Mucosa of descending colon (tissue), 3 donors: Measurements from ENCODE around the gene SPTB. TPM values are rescaled to one million over a fixed set of nuclear protein-coding genes. Genes with fewer than 3 reads are reported as not detected.

ENCODE experiments used
- ATAC-seq: fragments of 200-7000 bp; cut with Tn5 transposase; one replicate; pipeline ENCODE4 v1.9.1; 2020; ENCODE audit warnings: mild to moderate bottlenecking, moderate library complexity
- DNase-seq, 3 donors: peaks; one replicate each; pipeline ENCODE4 v3.0.0-alpha.2; 2020
- H3K36me3 ChIP-seq: fragments of 200-600 bp; one replicate; pipeline ENCODE4 v1.8.0; 2021; ENCODE audit warnings: low read depth, mild to moderate bottlenecking
- H3K4me1 ChIP-seq: fragments of 200-600 bp; one replicate; pipeline ENCODE4 v1.8.0; 2021; ENCODE audit warnings: low read depth, mild to moderate bottlenecking
- H3K4me3 ChIP-seq: fragments of 200-600 bp; one replicate; pipeline ENCODE4 v1.8.0; 2021; ENCODE audit warnings: mild to moderate bottlenecking
- H3K9me3 ChIP-seq: fragments of 200-600 bp; one replicate; pipeline ENCODE4 v1.8.0; 2021; ENCODE audit warnings: mild to moderate bottlenecking
- CTCF ChIP-seq: fragments of 200-600 bp; IDR thresholded peaks from one replicate; pipeline ENCODE4 v1.8.0; 2022; ENCODE audit warnings: antibody characterized with exemption, mild to moderate bottlenecking
- intact Hi-C, 2 donors: fragments of 100-400 bp; cut with DNase I in 1 of 2; cut with micrococcal nuclease in 1 of 2; formaldehyde crosslinking; loops; one replicate each; pipeline versions ENCODE4 v1.11.0 to v1.11.1; 2022; cut with DNase I, micrococcal nuclease
- total RNA-seq, 3 donors: library from RNA; stranded (reverse); fragmentation: NEBNext Ultra II Directional in 2 of 3; extraction: Animal tissue kit (Norgen Biotek cat#: 25700) in 2 of 3; gene quantifications; one replicate each; pipeline versions ENCODE4 v1.2.1 to v1.2.4, GENCODE V29; 2021 to 2023
- donor health status: DM: no; HTN: no; CAD: no; lungs with moderate emphysema.
- donor health status: DM: no; HTN: no; CAD: no.
- donor health status: DM: no; HTN: yes; CAD: no.

The SPTB gene
- total RNA-seq, 3 donors from 2014 or later: 0.35 to 1.4 (median 0.51) TPM

GRCh38 chr14:64831419-64831818 is 48.3 kb downstream of the SPTB start:
- H3K9me3 ChIP-seq: no peaks in the 10 kb centered on the region
- ATAC-seq (no peak), DNase-seq (no peak)
- H3K4me3 ChIP-seq: no peak overlapping the region
- TF ChIP-seq CTCF: no peak
- H3K36me3 ChIP-seq: no peaks in the 10 kb centered on the region
- H3K4me1 ChIP-seq: no peaks in the 10 kb centered on the region
- intact Hi-C loops: no loop called here

- DNase-seq (no peak), ATAC-seq (no peak)
- TF ChIP-seq CTCF: no peak
- H3K9me3 ChIP-seq: no peaks in the 10 kb centered on the region
- no peak overlapping the region for H3K4me3 ChIP-seq
- intact Hi-C loops: no loop called here
- no peaks in the 10 kb centered on the region for H3K4me1 ChIP-seq
- H3K36me3 ChIP-seq: no peaks in the 10 kb centered on the region
These were observed 48.7 kb downstream of the SPTB start for GRCh38 chr14:64830961-64831360.

- DNase-seq: no peak
- H3K4me1 ChIP-seq: no peaks in the 10 kb centered on the region
- H3K9me3 ChIP-seq: no peaks in the 10 kb centered on the region
- intact Hi-C loops: loop anchor here (10.0 kb wide), 3 partner anchors 57 to 157 kb away; partner anchors contain the start of gene FNTB (in 1 of the 2)
- no peak for TF ChIP-seq CTCF
- no peak for ATAC-seq
- no peaks in the 10 kb centered on the region for H3K36me3 ChIP-seq
- no peak overlapping the region for H3K4me3 ChIP-seq
These were observed 51.6 kb downstream of the SPTB start for GRCh38 chr14:64828071-64828470.

- intact Hi-C loops: loop anchor here (10.0 kb wide), 3 partner anchors 58 to 158 kb away; partner anchors contain the start of gene FNTB (in 1 of the 2)
- DNase-seq: no peak
- no peaks in the 10 kb centered on the region for H3K9me3 ChIP-seq
- no peaks in the 10 kb centered on the region for H3K36me3 ChIP-seq
- no peak for TF ChIP-seq CTCF
- H3K4me3 ChIP-seq: no peak overlapping the region
- no peaks in the 10 kb centered on the region for H3K4me1 ChIP-seq
- ATAC-seq: no peak
These were observed 52.9 kb downstream of the SPTB start for GRCh38 chr14:64826845-64827244.

- ATAC-seq: no peak
- intact Hi-C loops: loop anchor here (10.0 kb wide), 3 partner anchors 58 to 158 kb away; partner anchors contain the start of gene FNTB (in 1 of the 2)
- H3K4me3 ChIP-seq: no peak overlapping the region
- H3K36me3 ChIP-seq: no peaks in the 10 kb centered on the region
- no peak for DNase-seq
- no peaks in the 10 kb centered on the region for H3K9me3 ChIP-seq
- TF ChIP-seq CTCF: no peak
- H3K4me1 ChIP-seq: no peaks in the 10 kb centered on the region
These were observed 53.4 kb downstream of the SPTB start for GRCh38 chr14:64826333-64826732.

GRCh38 chr14:64825509-64825908 is 54.2 kb downstream of the SPTB start:
- H3K36me3 ChIP-seq: no peaks in the 10 kb centered on the region
- H3K4me3 ChIP-seq: no peak overlapping the region
- DNase-seq (no peak), ATAC-seq (no peak)
- H3K9me3 ChIP-seq: no peaks in the 10 kb centered on the region
- intact Hi-C loops: loop anchor here (10.0 kb wide), 3 partner anchors 59 to 159 kb away; partner anchors contain the start of gene FNTB (in 1 of the 2)
- TF ChIP-seq CTCF: no peak
- no peaks in the 10 kb centered on the region for H3K4me1 ChIP-seq
